A172 (cell line): Measurements from ENCODE around the gene PIM2. TPM values are rescaled to one million over a fixed set of nuclear protein-coding genes. Genes with fewer than 3 reads are reported as not detected.

Experiments
- DNase-seq: peaks from one replicate; pipeline ENCODE4 v3.0.0-alpha.2; 2015; ENCODE audit warnings: low spot score
- total RNA-seq: library from RNA; depleted of rRNA; stranded (reverse); fragments of >200 nt; shearing (Covaris generic); gene quantifications from 2 replicates; pipeline ENCODE4 v1.2.3, GENCODE V29; 2014; rRNA removed

Gene PIM2
- total RNA-seq: 0.59 and 0.74 TPM in 2 replicates

DNA sequence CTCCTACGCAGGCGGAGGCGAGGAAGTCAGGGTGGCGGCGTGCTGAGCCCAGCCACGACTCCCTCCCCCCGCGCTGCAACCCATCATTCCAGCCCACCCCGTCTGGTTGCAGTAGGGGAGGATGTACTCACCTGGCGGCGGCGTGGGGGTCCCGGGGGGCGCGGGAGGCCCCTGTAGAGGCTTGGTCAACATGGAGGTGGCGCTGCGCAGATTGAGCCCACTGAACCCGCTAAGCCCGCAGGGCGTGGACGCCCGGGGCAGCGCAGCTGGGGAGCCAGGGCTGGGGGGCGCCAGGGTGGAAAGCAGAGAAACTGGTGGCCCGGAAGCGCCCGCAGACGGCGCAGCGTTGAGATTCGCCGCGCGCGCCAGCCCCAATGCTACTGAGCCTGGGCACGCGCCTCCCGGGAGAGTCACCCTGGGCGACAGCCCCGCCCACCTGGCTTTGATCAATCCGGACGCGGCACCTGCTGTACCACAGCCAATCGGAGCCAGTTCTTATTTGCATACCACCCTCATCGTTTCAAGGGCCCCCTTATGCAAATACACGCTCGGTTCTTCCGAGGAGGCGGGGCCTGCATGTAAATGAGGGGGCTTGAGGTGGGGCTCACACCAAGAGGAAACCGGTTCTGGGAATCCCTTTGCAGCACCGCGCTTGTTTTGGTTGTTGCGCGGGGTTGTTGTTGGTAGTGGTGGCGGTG, at the start of gene PIM2:
Gene PIM2, minus strand, starts transcription at position 382 of the 698 bp plus-strand sequence. Its CDS starts 190 bp downstream, at position 192.
- DNase-seq: no peak

DNA sequence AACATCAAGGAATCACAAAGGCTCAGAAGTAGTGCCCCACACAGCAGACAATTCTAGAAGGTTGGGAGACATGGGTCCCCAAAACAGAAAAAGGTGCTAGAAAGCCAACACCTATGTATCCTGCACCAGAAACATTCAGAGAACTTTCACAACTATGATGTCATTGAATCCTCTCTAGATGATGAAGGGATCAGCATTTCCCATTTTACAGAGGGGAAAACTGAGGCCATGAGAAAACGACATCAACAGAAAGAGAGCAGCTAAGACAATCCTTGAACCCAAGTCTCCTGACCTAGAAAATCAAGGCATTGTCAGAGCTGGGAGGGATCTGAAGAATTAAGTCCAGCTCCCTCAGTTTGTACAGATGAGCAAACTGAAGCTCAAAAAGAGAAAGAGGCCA, 49.6 kb upstream of the PIM2 start:
- DNase-seq: no peak

DNA sequence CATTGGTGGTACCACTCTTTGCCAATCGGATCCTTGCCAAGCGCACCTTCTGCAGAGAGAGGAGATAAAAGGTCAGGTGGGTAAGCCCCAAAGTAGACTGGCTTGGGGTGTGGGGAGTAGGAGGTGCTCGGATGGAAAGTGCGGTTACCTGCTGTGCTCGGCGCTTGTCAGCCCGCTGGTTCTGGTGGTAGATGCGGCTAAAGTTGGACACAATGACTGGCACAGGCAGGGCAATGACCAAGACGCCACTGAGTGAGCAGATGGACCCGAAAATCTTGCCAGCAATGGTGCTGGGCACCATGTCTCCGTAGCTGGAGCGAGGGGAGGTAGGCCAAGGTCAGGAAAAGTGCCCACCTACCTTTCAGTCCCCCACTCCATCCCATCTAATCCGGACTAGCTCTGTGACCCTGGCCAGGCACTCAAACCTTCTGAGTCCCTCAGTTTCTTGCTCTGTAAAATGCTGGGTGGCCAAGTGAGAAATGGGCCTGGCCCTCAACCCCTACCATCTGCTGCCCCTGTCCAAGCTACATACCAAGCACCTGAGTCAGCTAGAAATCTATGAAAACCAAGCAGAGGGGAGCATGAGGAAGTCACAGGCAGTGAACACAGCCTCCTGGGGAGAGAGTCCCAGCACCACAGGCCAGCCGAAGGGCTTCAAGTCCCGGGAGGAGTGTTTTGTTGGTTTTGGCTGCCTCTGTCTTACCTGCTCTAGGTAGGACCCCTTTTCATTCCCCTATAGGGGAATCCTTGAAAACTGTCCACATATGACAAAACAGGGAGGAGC, 48.2 kb upstream of the PIM2 start:
- peak; percentile 22 for DNase-seq

DNA sequence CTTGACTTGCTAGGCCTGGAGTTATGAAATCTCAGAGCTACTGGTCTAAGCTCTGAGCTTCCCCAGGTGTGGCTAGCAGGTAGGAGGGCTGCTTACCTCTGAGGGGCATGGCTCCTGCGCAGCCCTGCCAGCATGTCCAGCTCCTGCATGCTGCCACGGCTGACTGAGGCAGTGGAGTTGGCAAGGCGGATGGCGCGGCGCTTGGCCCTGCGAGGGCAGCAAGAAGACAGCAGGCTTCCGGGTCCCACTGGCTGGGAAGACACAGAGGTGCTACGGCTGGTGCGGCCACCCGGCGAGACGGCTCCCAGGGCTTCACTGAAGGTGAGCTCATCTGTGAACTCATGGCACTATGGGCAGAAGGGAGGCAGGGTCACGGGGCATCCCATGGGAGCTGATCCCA, 47.1 kb upstream of the PIM2 start:
- no peak for DNase-seq

DNA sequence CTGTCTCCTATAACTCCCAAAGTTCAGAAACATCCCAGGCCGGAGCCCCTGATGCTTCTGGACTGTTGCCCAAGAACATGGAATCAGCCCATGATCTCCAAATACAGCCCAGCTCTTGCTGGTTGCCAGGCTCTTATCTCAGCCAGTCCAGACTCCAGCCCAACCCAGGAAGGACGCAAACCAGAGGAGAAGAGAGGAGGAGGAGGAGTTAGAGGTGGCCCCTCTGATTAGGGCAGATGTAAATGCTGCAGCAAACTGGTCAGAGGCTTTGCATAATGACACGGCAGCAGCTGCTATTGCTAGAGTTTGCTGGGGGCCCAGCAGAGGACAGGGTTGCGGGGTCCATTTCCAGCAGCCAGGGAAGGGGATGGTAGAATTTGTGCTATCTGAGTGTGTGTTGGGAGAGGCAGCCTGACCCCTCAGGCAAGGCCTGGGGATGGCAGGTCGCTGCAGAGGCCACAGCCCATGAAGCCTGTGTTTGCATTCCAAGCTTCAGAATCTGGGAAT, 42.8 kb upstream of the PIM2 start:
- DNase-seq: no peak

DNA sequence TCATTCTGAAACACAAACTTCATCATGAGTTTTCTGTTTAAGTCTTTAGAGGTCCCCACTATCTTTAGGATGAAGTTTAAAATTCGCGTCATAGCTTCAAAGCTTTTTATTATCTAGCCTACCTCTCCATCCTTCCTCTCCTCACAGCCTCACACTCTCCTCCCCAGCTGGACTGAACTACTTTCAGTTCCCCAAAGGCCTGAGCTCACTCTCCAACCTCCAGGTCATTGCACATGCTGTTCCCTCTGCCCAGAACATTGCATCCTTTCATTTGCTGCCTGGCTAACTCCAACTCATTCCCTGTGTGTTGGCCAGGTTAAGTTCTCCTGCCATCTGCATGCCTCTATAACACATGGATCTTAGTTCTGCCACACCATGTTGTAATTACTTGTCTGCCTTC, 41.5 kb upstream of the PIM2 start:
- no peak for DNase-seq

DNA sequence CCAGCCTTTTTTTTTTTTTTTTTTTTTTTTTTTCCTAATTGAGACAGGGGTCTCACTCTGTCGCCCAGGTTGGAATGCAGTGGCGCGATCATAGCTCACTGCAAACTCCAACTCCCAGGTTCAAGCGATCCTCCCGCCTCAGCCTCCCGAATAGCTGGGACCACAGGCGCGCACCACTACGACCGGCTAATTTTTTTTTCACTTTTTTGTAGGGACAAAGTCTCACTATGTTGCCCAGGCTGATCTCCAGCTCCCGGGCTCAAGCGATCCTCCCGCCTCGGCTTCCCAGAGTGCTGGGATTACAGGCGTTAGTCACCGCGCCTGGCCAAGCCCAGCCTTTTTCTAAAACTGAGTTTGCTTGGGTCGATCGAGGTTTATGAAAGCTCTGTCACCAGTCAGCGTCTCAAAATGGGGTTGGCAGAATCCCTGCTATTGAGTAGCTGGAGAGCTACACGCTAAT, 39.8 kb upstream of the PIM2 start:
- peak; percentile 21 for DNase-seq

DNA sequence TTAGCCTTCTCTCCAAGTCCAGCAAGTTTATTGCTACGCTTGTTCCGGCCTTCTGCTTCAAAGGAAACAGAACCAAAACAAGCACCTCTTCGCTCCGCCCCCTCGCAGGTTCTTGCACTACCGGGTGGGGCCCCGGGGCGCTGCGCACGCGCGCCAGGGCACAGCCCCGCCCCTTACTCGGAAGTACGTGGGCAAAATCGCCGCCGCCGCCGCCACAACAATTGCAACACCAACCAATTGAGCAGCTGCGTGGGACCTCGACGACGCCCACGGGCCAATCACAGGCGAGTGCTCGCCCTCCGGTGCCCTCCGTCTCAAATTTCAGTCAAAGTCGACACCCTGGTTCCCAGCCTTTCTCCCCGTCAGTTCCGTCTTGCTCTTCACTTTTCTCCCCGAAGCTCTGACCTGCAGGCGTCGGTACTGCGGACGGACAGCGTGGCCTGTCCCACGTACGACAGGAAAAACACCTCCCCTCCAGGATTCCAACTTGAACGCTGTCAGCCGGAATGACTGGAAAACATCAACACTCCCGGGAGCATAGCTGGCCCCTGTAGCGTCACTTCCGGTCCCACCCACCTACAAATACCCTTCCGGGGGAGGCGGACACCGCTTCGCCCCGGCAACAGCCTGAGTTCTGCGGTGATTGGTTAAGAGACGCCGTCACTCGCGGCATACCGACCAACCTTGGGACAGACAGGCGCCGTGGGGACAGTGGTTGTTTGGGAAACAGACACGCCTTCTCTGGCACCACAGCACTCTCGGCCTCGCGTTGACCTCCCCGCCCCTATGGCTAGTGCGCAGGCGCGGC, 39.2 kb upstream of the PIM2 start:
- DNase-seq: peak; percentile 96

DNA sequence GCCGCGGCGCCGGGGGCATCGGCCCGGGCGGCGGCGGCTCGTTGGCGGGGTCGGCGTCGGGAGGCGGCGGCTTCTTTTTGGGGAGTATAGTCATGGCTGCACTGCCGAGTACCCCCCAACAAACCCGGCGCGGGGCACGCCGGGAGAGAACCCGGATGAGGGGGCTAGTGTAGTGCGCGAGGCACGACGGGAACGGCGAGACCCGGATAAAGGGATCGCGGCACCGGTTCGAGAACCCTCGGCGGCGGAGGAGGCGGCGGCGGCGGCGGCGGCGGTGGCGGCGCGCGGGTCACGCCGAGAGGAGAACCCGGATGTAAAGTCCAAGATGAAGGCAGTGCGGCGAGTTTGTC, 38.6 kb upstream of the PIM2 start, which contains the start of gene OTUD5:
Gene OTUD5, minus strand, starts transcription at position 131 of the 350 bp plus-strand sequence. Its CDS starts 37 bp downstream, at position 94.
- DNase-seq: no peak

DNA sequence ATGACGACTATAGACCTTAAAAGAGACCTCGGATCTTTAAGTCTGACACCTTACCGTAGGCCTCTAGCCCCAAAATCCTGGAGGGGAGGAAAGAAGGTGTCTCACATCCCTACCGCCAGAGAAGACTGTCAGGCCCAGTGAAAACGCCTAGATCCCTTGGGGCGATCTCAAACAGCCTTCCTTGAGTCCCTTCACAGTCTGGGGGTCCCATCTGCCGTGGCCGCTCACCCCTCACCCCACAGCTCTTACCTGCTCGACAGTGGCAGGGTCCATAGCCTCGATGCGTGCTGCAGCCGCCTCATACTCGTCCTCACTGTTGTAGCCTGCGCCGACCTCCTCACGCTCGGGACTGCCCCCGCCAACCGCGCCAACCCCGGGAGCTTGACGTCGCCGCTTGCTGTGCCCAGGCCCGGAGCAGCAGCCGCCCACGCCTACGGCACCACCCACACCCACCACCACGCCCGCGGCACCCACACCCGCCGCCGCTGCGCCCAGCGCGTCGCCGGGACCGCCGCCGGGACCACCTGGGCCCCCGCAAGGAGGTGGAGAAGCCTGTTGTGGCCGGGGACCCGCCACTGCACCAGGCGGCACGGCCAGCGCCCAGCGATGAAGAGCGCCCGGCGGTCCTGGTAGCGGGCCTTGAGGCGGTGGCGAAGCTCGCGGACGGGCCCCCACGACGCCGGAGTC, 38.0 kb upstream of the PIM2 start:
- no peak for DNase-seq

DNA sequence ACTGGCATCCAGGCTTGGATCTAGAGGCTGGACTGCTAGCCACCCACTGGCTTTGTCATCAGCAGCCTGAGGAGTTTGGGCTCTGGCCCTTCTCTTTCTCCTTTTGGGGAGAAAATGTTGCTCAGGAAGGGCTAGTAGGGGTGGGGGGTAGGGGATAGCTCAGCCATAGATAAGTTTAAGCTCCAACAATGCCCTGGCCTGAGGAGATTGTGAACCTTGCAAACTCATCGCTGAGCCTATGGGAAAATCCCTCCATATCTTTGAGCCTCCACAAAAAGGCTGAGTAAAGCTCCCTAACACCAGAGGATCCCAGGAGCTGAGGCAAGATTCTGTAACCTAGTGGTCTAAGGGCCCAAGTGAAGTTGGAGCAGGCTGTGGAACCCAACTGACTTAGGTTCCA, 29.8 kb upstream of the PIM2 start:
- DNase-seq: no peak

DNA sequence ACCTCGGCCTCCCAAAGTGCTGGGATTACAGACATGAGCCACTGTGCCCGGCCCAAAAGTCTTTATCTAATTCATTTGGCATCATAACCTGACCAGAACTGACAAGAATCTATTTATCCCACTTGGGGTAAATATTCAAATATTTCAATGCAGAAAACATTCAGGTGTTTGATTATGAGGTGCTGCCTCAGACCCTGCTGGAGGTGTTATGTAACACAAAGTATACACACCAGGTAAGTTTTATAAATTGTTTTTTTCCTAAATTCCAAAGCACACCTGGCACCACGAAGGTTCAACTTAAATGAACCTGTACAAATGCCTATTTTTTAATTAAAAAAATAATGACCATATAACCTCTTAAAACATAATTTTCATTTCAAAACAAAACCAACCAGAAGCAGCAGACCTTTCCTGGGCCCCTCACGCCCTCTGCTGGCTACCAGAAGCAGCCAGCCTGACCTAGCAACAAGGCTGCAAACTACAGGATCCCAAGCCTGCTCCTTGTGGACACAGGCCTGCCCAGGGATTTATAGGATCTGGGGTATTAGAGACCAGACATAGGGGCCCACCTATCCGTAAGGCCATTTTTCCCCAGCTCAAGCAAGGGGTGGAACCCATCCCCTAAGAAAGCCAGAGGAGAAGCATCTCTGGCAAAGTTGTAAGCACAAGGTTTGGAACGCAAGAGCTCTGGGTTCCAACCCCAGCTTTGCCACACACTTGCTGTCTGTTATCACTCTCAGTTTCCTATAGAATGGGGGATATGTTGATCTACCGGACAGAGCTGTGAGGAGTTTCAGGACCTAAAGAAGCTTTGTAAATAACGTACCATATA, 26.9 kb upstream of the PIM2 start:
- DNase-seq: peak; percentile 25

DNA sequence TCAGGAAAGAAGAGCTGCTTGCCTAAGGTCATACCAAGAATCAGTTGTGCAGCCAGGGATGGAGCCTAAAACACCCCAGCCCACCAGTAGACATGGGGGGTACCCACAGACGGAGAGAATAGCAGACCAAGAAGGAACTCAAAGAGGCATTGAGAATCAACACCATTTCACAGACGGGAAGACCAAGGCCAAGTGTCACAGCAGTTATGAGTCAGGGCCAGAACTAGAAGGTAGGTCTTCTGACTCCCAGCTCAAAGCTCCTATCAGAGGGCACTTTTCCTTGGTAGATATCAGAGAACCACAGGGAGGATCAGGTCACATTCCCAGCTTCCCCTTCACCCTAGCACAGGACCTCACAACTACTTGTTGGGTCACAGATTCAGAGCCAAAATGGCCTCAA, 24.1 kb upstream of the PIM2 start:
- no peak for DNase-seq

DNA sequence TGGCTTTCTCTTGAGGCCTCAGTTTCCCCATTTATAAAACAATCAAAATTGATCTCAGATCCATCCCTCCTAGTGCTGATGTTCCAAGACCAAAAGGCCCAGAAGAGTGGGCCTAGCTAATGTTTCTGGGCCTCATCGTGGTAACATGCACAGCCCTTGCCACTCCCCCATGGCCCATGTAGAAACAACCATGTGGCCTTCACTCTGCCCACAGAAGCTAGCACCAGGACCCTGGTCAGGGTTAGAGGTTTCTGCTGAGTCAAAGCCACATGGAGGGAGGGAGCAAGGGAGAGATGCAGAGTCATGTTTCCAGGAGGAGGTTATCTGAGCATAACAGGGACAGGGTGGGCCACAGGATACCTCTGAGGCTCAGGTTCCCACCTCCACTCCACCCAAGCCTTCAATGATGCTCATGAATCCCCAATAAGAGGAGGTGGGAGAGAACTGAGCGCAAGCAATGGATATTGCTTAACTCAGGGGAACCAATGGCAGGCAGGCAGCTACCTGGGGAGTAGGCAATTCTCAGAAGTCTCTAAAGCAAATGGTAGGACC, 21.7 kb upstream of the PIM2 start:
- DNase-seq: no peak

DNA sequence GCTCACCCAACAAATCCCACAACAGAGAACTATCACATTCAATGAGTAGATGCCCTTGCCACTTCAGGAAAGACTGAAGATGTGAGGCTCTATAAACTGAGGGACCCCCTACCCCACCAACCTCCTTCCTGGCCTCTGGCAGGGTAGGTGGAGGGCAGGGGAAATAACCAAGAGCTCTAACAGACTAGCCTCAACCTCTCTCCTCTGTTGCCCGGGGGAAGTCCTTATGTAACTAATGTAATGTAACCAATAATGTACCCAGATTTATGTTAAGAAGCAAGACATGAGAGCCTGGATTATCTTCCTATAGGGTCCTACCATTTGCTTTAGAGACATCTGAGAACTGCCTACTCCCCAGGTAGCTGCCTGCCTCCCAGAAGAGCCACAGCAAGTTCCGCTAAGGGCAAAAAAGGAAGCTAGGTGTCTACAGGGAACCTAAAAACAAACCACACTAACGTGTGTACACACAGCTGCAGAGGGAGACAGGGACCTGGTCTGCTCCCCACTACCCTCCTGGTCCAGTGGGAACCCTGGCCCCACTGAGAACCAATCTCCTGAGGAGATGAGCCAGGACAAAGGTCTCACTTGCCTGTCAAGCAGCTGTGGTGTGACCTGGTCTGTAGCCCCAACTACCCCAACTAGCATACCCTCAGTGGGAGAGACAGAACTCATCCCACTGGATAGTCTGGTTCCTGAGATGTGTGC, 20.9 kb upstream of the PIM2 start:
- DNase-seq: no peak

DNA sequence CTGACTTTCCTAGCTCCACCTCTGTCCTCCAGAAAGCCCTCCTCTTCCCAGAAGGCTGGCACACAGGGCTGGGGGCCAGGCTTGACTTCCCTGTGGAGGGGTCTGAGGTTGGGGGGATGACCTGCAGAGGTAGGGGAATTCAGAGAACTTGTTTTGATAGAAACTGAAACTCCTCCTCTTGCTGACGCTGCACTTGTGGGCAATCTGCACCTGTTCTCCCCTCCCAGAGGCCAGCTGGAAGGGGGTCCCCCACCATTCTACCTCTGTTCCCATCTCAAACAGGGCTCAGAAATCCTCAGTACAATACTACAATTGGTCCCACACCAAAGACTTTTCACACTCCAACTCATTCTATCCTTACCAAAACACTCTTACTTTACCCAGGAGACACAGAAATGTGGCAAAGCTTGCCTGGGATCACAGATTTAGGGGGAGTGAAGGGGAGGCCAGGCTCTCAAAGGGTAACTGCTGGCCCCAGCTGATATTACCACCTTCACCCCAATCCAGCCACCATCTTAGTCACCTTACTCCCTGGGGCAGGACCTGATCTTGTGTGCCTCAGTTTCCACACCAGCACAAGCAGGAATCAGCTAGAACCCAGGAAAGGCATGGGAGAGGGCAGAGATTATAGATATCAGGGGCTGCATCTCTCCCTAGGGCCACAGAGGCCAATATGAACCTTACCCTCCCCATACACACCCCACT, 20.0 kb upstream of the PIM2 start:
- no peak for DNase-seq

DNA sequence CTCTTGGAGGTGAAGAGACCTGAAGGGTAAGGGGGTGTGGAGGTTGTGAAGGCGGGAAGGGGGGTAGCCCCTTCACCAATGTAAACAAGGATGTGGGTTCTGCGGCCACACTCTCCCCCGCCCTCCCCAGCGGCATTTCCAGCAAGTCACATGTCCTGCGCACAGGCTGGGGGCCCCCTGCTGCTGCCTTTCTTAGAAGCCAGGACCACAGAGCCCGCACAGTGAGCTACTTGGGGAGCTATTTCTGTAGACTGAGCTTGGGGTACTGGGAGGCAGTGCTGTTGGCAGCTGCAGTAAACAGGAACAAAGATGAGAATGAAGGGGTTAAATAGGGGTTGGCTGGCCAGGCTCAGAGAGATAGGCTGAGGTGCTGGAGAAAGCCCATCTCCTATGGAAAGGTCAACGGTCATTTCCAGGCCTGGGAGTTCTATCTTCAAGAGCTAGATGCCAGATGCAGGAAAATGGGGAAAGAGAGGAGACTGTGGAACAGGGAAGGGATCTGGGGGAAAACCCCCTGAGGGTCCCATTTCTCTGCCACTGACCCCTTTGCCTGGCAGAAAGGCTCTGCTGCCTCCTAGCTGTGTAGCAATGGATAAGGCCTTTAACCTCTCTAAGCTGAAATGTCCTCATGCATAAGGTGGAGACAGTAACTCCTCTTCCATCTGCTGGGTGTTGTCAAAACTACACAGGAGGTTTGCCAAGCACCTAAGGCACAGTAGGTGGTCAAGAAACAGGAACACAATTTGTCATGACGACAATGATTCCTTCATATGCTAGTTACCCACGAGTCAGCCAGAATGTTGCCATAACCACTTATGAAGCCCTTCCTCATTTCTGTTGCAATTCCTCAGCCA, 18.5 kb upstream of the PIM2 start:
- peak; percentile 48 for DNase-seq

DNA sequence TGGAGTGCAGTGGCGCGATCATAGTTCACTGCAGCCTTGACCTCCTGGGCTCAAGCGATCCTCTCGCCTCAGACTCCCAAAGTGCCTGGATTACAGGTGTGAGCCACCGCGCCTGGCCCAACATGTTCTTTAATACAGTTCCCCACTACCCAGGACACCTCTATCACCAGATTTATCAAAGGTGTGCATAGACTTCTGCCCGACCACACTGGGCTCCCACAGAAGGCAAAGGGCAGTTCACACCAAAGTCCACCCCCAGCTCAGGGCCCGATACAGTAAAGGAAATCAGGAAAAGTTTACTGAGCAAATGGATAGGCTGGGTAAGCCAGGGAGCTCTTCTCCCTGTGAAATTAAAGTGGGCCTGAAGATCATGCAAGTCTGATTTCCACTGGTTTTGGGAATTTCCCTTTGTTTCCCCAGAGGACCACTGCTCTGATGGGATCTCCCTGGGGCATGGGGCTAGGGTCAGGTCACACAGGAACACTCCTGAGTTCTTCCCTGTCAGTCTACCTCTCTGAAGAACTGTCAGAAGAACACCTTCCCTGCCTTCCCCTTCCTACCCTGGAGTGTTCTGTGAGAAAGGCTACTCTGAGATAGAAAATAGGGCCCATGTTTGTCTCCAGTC, 17.7 kb upstream of the PIM2 start:
- no peak for DNase-seq
